HCT116 (cell line): ENCODE data around the gene LLGL2. TPM values are rescaled to one million over a fixed set of nuclear protein-coding genes. Genes with fewer than 3 reads are reported as not detected.

Source experiments
- ATAC-seq: fragments of 200-7000 bp; cut with Tn5 transposase; 2 replicates; pipeline ENCODE4 v1.9.1; 2020; ENCODE audit warnings: mild to moderate bottlenecking, moderate library complexity
- BruUV-seq: library from RNA; stranded (reverse); fragments of 400-500 nt; replicated peaks from 2 replicates; lab custom pipeline; 2021; lab: Mats Ljungman, UMichigan
- CTCF ChIA-PET: fragments of 300-600 bp; sonication (Branson Sonifier 250); formaldehyde crosslinking; loops from one replicate; lab custom pipeline; 2021; ENCODE audit warnings: antibody characterized with exemption; lab: Charles Lee
- POLR2A ChIA-PET: fragments of 300-600, 350-600 bp; sonication (Branson Sonifier 250); formaldehyde crosslinking; loops from one replicate; lab custom pipeline; 2021; ENCODE audit warnings: antibody characterized with exemption; lab: Charles Lee
- RAD21 ChIA-PET, 2 experiments: fragments of 300-600 bp; sonication (Branson Sonifier 250); formaldehyde crosslinking; loops; one replicate each; lab custom pipeline; 2023; ENCODE audit warnings: low total read pairs in 2 of 2; ENCODE audit not compliant: uncharacterized antibody in 2 of 2, unreplicated experiment in 2 of 2, low non-redundant PET in 1 of 2; lab: Charles Lee
- DNase-seq: peaks from one replicate; pipeline ENCODE4 v3.0.0-alpha.2; 2010; ENCODE audit warnings: low read depth, low spot score
- H2AFZ ChIP-seq: fragments of 200-600 bp; shearing (Covaris generic), sonication (generic); 2 replicates; pipeline ENCODE4 v1.6.1; 2017; ENCODE audit warnings: low read depth, mixed run types, mixed read lengths, antibody characterized with exemption, low read length; ENCODE audit not compliant: poor library complexity, severe bottlenecking
- H3K27ac ChIP-seq: 2 replicates; pipeline ENCODE4 v1.5.1; 2012; ENCODE audit warnings: low read depth, low read length
- H3K27me3 ChIP-seq: fragments of 200-600 bp; sonication (generic); 2 replicates; pipeline ENCODE4 v1.6.1; 2016; ENCODE audit warnings: mixed run types, low read length, mixed read lengths; ENCODE audit not compliant: insufficient read depth
- H3K36me3 ChIP-seq, 2 experiments: fragments of 200-500 bp in 1 of 2; fragments of 200-600 bp in 1 of 2; sonication (Bioruptor generic) in 1 of 2; sonication (generic) in 1 of 2; 2 replicates each; pipeline versions ENCODE4 v1.5.1 to v1.6.1; 2014 to 2016; ENCODE audit warnings: low read length in 2 of 2, inconsistent platforms in 1 of 2, mixed read lengths in 1 of 2, mixed run types in 1 of 2; ENCODE audit not compliant: insufficient read depth in 2 of 2, control insufficient read depth in 1 of 2
- H3K4me1 ChIP-seq, 2 experiments: fragments of 200-600 bp in 1 of 2; sonication (generic) in 1 of 2; 2 replicates each; pipeline versions ENCODE4 v1.5.1 to v1.6.1; 2012 to 2017; ENCODE audit warnings: low read length in 2 of 2, inconsistent platforms in 1 of 2, mild to moderate bottlenecking in 1 of 2, mixed read lengths in 1 of 2, mixed run types in 1 of 2, moderate library complexity in 1 of 2; ENCODE audit not compliant: insufficient read depth in 2 of 2, control insufficient read depth in 1 of 2
- H3K4me2 ChIP-seq: fragments of 200-600 bp; sonication (generic); 2 replicates; pipeline ENCODE4 v1.6.1; 2017; ENCODE audit warnings: mixed run types, low read length, mixed read lengths
- H3K4me3 ChIP-seq, 2 experiments: fragments of 200-600 bp in 1 of 2; sonication (generic) in 1 of 2; replicated peaks in 1 of 2; 2 replicates each; pipeline ENCODE4 v1.5.1; 2011 to 2016; ENCODE audit warnings: low read length in 2 of 2, control low read depth in 1 of 2, low read depth in 1 of 2, mild to moderate bottlenecking in 1 of 2, mixed read lengths in 1 of 2, mixed run types in 1 of 2
- H3K79me2 ChIP-seq: fragments of 200-600 bp; sonication (generic); 2 replicates; pipeline ENCODE4 v1.6.1; 2017; ENCODE audit warnings: mild to moderate bottlenecking, mixed run types, low read length, moderate library complexity, mixed read lengths; ENCODE audit not compliant: insufficient read depth
- H3K9ac ChIP-seq: fragments of 200-600 bp; sonication (generic); 2 replicates; pipeline ENCODE4 v1.6.1; 2016; ENCODE audit warnings: low read length, mixed read lengths
- H3K9me2 ChIP-seq: fragments of 200-600 bp; sonication (generic), shearing (Covaris generic); 2 replicates; pipeline ENCODE4 v1.6.1; 2017; ENCODE audit warnings: mixed run types, mild to moderate bottlenecking, moderate library complexity; ENCODE audit not compliant: insufficient read depth
- H3K9me3 ChIP-seq, 2 experiments: fragments of 200-500 bp in 1 of 2; fragments of 200-600 bp in 1 of 2; sonication (Bioruptor generic) in 1 of 2; sonication (generic) in 1 of 2; 2 replicates each; pipeline ENCODE4 v1.6.1; 2014 to 2017; ENCODE audit warnings: low read length in 2 of 2, mixed read lengths in 2 of 2, inconsistent platforms in 1 of 2, low read depth in 1 of 2, mild to moderate bottlenecking in 1 of 2, mixed run types in 1 of 2, moderate library complexity in 1 of 2; ENCODE audit not compliant: control insufficient read depth in 1 of 2, insufficient read depth in 1 of 2
- H4K20me1 ChIP-seq: fragments of 200-600 bp; sonication (generic), shearing (Covaris generic); 2 replicates; pipeline ENCODE4 v1.6.1; 2017; ENCODE audit warnings: mixed run types, mild to moderate bottlenecking, moderate library complexity; ENCODE audit not compliant: insufficient read depth
- CBX3 ChIP-seq: IDR thresholded peaks from 2 replicates; pipeline ENCODE4 v1.6.1; 2012; ENCODE audit warnings: low read depth
- CTCF ChIP-seq, 3 experiments: fragments of 200-600 bp in 1 of 3; sonication (generic) in 1 of 3; IDR thresholded peaks in 2 of 3; conservative IDR thresholded peaks in 1 of 3; 2 replicates each; pipeline ENCODE4 v1.5.1; 2012 to 2017; ENCODE audit warnings: low read depth in 2 of 3, low read length in 2 of 3, antibody characterized with exemption in 1 of 3, borderline replicate concordance in 1 of 3, control low read depth in 1 of 3, mild to moderate bottlenecking in 1 of 3, mixed read lengths in 1 of 3, mixed run types in 1 of 3, moderate library complexity in 1 of 3; ENCODE audit not compliant: insufficient read depth in 1 of 3
- EGR1 ChIP-seq: IDR thresholded peaks from 2 replicates; pipeline ENCODE4 v1.6.1; 2012; ENCODE audit warnings: low read depth
- ELF1 ChIP-seq: IDR thresholded peaks from 2 replicates; pipeline ENCODE4 v1.6.1; 2012; ENCODE audit warnings: low read depth, borderline replicate concordance
- EZH2 ChIP-seq: fragments of 200-600 bp; sonication (generic); IDR thresholded peaks from 2 replicates; pipeline ENCODE4 v1.6.1; 2017; ENCODE audit warnings: antibody characterized with exemption, mixed run types
- FOSL1 ChIP-seq: IDR thresholded peaks from 2 replicates; pipeline ENCODE4 v1.6.1; 2012; ENCODE audit warnings: low read depth
- JUND ChIP-seq: IDR thresholded peaks from 2 replicates; pipeline ENCODE4 v1.6.1; 2012
- MAX ChIP-seq: IDR thresholded peaks from 2 replicates; pipeline ENCODE4 v1.6.1; 2012
- POLR2A ChIP-seq: IDR thresholded peaks from 2 replicates; pipeline ENCODE4 v1.7.0; 2011; ENCODE audit warnings: borderline replicate concordance; ENCODE audit not compliant: insufficient read depth, insufficient read length; ENCODE audit errors: extremely low read depth
- REST ChIP-seq: IDR thresholded peaks from 2 replicates; pipeline ENCODE4 v1.6.1; 2012; ENCODE audit warnings: low read depth
- SIN3A ChIP-seq: IDR thresholded peaks from 2 replicates; pipeline ENCODE4 v1.6.1; 2012; ENCODE audit warnings: low read depth
- SRF ChIP-seq: IDR thresholded peaks from 2 replicates; pipeline ENCODE4 v1.6.1; 2012; ENCODE audit warnings: low read depth
- YY1 ChIP-seq: IDR thresholded peaks from 2 replicates; pipeline ENCODE4 v1.6.1; 2011; ENCODE audit warnings: low read length, low read depth, moderate library complexity, mild to moderate bottlenecking; ENCODE audit not compliant: insufficient replicate concordance; ENCODE audit errors: extremely low read depth
- ZBTB33 ChIP-seq: IDR thresholded peaks from 2 replicates; pipeline ENCODE4 v1.6.1; 2011; ENCODE audit warnings: mild to moderate bottlenecking, low read length, moderate library complexity; ENCODE audit not compliant: insufficient replicate concordance; ENCODE audit errors: extremely low read depth
- ZFX ChIP-seq: fragments of 450-650 bp; IDR thresholded peaks from 2 replicates; pipeline ENCODE4 v1.6.1; 2017
- ZNF274 ChIP-seq: fragments of 200-500 bp; sonication (Bioruptor generic); IDR thresholded peaks from 2 replicates; pipeline ENCODE4 v1.6.1; 2014; ENCODE audit warnings: mild to moderate bottlenecking, low read depth, low read length, inconsistent platforms
- intact Hi-C: fragments of 100-400 bp; cut with micrococcal nuclease; formaldehyde crosslinking; loops from 2 replicates; pipeline ENCODE4 v1.10.0; 2022
- total RNA-seq: library from RNA; stranded (reverse); gene quantifications from one replicate; pipeline ENCODE4 v1.2.1, GENCODE V29; 2021; ENCODE audit not compliant: unreplicated experiment

LLGL2 gene
- total RNA-seq, 1 experiment from 2014 or later, result 209 TPM

DNA sequence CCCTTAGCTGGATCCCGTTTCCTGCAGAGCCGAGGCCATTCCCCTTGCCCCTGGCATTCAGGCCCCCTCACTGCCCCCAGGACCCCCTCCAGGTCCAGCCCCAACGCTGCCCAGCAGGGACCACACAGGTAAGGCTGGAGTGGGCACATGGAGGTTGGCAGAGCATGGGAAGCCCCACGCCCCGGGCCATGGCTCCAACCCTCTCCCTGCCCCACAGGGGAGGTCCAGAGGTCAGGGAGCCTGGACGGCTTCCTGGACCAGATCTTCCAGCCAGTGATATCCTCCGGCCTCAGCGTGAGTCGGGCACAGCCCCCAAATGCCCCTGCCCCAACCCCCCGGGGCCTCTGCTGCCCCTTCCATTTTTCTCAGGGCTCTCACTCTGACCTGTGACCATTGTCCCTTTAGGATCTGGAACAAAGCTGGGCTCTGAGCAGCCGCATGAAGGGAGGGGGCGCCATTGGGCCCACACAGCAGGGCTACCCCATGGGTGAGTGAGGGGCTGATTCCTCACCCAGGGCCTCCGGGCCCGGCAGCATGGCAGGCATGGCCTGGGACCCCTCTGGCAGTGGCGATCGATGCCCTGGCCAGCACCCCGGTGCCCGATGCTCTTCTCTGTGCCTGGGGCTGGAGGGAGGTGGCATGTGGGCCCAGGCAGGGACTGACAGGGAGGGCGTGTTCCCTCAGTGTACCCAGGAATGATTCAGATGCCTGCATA is 89.2 kb downstream of the LLGL2 start:
- no peaks in the 10 kb centered on the region for H3K79me2 ChIP-seq
- intact Hi-C loops, result no loop called here
- no peak for TF ChIP-seq POLR2A
- TF ChIP-seq ZBTB33, result no peak
- no peak for TF ChIP-seq CTCF (IDR thresholded peaks at IDR 0.05 in 2 of 3, conservative IDR thresholded peaks at IDR 0.05 in 1 of 3; ENCODE audit: borderline replicate concordance in 1 of 3, insufficient read depth in 1 of 3, low read depth in 2 of 3, low read length in 2 of 3)
- TF ChIP-seq CBX3, result no peak
- TF ChIP-seq MAX, result no peak
- no peak for TF ChIP-seq EGR1
- no peak for TF ChIP-seq REST
- TF ChIP-seq YY1, result no peak
- TF ChIP-seq ZNF274, result no peak
- no peak for TF ChIP-seq FOSL1
- no peak for TF ChIP-seq SIN3A
- TF ChIP-seq ZFX, result no peak
- no peak for TF ChIP-seq SRF
- no peak for TF ChIP-seq EZH2
- TF ChIP-seq ELF1, result no peak
- no peak for TF ChIP-seq JUND
- H3K4me3 ChIP-seq, result no peak overlapping the region
- ChIA-PET RAD21 (no interaction called here), POLR2A (no interaction called here), CTCF (interaction anchor here (1.2 kb wide), 1 partner anchor 18 kb away, joined by 4 read pairs; the partner anchor contains the start of gene SMIM5)
- no peaks in the 10 kb centered on the region for H3K36me3 ChIP-seq
- H3K9ac ChIP-seq, result no peak overlapping the region
- ATAC-seq (no peak), DNase-seq (no peak)
- no peaks in the 10 kb centered on the region for H3K27me3 ChIP-seq
- no peaks in the 10 kb centered on the region for H4K20me1 ChIP-seq
- no peaks in the 10 kb centered on the region for H3K9me2 ChIP-seq
- no peak overlapping the region for H2AFZ ChIP-seq
- peaks cover 24 to 38% of the 10 kb centered on the region in 2 experiments for H3K4me1 ChIP-seq
- H3K9me3 ChIP-seq, result no peaks in the 10 kb centered on the region
- no peak overlapping the region for H3K4me2 ChIP-seq
- BruUV-seq, result no TSS peak
- no peak overlapping the region for H3K27ac ChIP-seq
